GM19025 (cell line): ENCODE results near the gene ODR4.
A peak's percentile ranks its signal among the peaks of the same experiment; 100 is the strongest.
"Not testable (repeated sequence)": the region's sequence is repeated elsewhere in the genome, so short reads cannot be mapped to it uniquely, and the experiment has no call there.

ENCODE experiments used
- ATAC-seq: cut with Tn5 transposase; IDR thresholded peaks from one replicate; pipeline ENCODE4 v1.9.1; 2021; ENCODE audit warnings: mild to moderate bottlenecking, low read depth, moderate library complexity; ENCODE audit not compliant: unreplicated experiment

Gene ODR4

DNA sequence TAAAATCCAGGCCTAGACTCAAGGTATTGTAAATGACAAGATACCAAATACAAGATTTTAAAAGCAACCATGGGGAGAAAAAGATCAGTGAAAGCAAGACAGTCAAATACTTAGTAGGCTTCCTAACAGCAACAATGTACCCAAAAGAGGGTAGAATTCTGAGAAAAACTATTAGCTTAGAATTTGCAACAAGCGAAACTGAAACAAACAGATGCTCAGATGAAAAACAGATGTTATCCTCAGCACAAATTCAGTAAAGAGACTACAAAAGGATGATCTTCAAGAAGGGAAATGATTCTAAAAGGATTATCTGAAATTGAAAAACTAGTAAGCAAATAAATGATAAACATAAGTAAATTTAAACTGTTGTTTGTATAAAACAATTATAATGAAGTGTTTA is 45.3 kb downstream of the ODR4 start:
- ATAC-seq = peak; percentile 97

DNA sequence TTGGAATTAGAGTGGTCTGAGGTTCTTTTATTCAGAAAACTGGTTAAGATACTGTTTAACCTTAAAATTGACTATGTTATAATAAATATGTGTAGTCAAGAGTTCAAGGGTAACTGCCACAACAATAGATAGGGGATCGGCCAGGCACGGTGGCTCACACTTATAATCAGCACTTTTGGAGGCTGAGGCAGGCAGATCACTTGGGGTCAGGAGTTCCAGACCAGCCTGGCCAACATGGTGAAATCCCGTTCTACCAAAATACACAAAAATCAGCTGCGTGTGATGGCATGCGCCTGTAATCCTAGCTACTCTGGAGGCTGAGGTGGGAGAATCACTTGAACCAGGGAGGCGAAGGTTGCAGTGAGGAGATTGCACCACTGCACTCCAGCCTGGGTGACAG is 45.8 kb downstream of the ODR4 start:
- ATAC-seq = no peak

DNA sequence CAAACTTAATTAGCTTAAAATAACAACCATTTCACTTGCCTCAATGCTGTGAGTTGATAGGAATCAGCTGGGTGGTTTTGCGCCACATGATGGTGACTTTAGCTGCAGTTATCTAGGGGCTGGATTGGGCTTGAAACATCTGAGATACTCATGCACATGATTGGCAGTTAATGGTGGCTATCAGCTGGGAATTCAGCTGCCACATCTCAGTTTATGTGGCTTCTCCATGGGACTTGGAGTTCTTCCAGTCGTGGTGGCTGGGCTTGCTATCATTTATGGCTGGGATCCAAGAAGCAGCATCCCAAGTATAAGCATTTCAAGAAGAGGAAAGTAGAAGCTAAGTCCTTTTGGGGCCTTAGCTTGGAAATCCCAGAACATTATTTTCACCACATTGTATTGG is 48.9 kb downstream of the ODR4 start:
- no peak for ATAC-seq

DNA sequence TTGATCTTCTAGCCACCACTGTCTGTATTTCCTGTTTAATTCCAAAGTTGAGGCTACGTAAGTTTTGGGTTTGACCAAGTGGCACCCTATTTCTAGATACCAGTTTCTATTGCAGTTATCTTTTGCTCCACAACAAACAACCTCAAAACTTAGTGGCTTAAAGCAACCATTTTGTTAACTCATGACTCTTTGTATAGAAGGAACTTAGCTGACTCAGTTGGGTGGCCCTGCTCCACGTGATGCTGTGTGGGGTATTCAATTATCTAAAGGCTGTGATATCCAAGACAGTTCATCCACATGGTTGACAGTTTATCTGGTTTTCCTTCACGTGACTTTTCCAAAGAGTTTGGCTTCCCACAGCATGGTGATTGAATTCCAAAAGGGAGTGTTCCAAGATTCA is 50.5 kb downstream of the ODR4 start:
- ATAC-seq = no peak

DNA sequence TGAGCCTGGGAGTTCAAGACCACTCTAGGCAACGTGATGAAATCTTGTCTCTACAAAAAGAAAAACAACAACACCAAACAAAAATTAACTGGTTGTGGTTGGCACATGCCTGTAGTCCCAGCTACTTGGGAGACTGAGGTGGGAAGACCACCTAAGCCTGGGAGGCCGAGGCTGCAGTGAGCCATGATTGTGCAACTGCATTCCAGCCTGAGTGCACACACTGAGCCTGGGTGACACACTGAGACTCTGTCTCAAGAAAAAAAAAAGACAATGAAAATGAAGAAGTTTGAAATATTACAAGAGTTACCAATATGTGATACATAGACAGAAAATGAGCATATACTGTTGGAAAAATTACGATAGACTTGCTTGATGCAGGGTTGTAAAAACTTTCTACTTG is 53.4 kb downstream of the ODR4 start:
- ATAC-seq = no peak

DNA sequence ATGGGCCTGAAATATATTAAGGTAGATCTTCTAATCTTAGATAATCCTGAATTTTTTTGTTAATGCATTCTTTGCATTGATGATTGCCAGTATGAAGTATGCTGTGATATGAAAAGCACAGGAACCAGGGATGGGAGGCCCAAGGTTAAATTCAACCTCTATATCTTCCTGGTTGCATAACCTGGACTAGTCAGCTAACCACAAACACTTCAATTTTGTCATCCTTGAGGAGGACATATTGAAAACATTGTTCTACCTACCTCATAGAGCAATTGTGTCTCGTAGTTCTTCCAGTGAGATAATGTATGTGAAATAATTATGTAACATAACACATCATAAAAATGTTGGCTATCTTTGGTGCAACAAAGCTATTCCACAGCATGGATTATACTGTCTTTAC is 59.7 kb downstream of the ODR4 start:
- no peak for ATAC-seq

DNA sequence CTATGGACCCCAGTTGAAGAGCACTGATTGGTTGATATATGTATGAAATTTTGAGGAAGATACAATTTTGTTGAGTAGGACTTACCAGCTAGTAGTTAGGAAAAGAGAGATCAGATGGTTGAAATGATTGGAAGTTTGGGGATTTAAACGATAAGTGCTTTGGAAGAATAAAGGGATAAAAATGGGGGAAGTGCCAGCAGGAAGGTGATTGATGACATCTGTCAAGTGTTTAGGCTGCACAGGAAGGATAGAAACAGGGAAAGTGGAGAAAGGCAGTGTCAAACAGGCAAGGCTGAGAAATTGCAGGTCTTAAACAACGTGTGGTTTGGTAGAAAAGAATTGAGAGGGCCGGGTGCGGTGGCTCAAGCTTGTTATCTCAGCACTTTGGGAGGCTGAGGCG is 62.9 kb downstream of the ODR4 start:
- no peak for ATAC-seq

GRCh38 chr1:186440584-186440983 is 64.9 kb downstream of the ODR4 start:
- no peak for ATAC-seq

- ATAC-seq = no peak
These were observed 67.2 kb downstream of the ODR4 start for GRCh38 chr1:186442651-186443375.

GRCh38 chr1:186443638-186444037 is 68.0 kb downstream of the ODR4 start:
- no peak for ATAC-seq

DNA sequence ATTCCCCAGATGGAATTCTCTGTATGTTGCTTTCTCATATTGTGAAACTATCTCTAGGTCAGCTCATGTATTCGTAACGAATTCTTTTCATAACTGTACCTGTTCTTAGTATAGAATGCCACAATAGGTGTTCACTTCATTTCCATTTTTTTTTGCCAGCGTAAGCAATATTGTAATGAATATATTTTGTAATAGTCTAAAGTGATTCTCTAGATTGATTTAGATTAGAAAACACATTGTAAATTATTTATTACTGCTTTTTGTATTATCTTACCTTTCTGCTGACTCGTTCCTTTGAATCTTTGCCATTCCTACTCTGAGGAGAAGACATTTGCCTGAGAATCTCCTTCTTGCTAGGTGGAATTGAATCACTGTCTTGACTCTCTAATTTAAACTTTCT is 70.5 kb downstream of the ODR4 start:
- ATAC-seq = no peak

- ATAC-seq = no peak
These were observed 79.3 kb downstream of the ODR4 start for GRCh38 chr1:186454981-186455380.

GRCh38 chr1:186456729-186457255 is 81.2 kb downstream of the ODR4 start:
- no peak for ATAC-seq

DNA sequence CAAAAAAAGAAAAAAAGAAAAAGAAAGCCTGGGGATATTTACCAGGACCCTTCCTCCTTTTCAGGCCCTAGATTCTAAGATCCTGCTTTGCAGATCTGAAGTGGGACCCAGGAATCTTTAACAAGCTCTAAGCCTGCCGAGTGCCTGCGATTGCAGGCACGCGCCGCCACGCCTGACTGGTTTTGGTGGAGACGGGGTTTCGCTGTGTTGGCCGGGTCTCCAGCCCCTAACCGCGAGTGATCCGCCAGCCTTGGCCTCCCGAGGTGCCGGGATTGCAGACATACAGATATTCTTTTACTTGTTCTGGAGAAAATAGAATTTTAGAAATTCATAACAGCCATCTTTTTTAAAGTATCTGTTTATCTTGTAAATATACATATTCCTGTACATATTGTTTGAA is 83.5 kb downstream of the ODR4 start:
- not testable (repeated sequence) for ATAC-seq

GRCh38 chr1:186461014-186461413 is 85.4 kb downstream of the ODR4 start, which contains the start of gene PDC:
Gene PDC (minus strand): TSS chr1:186461114. CDS start chr1:186449459, 11,655 bp downstream.
- no peak for ATAC-seq

DNA sequence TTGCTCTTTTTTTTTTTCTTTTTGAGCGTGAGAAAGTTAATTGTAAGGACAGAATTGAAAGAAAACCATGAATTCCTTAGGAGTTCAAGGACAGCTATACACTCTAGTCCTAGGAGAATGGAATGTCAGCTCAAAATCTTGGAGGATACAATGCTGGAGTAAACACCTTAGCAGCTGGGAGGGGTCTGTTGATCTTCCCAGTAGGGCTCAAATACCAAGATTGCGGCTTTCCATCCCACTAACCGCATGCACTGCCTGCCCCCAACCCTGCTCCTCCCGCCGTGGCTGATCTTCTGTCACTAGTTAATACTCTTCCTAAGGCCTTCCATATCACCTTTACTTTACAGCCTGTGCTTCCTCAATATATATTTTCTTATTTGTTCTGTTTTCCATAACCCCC is 87.9 kb downstream of the ODR4 start:
- ATAC-seq = no peak

DNA sequence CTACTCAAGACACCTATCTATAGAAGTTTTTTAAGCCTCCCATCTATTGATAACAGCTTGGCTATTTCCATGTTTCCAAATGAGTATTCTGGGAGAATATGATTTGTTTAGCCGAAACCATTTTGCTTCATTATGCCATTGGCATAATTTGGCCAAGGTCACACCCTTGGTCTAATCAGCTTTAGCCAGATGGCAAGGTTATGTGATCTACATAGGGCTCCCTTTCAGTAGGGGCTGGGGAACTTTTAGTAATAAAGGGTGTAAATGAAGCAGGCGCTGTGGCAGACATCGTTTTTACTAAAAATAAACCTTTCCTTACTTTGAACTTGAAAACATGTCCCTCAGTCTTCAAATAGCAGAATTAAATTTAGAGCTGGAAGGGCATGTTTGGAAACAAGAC is 88.3 kb downstream of the ODR4 start:
- ATAC-seq = no peak

DNA sequence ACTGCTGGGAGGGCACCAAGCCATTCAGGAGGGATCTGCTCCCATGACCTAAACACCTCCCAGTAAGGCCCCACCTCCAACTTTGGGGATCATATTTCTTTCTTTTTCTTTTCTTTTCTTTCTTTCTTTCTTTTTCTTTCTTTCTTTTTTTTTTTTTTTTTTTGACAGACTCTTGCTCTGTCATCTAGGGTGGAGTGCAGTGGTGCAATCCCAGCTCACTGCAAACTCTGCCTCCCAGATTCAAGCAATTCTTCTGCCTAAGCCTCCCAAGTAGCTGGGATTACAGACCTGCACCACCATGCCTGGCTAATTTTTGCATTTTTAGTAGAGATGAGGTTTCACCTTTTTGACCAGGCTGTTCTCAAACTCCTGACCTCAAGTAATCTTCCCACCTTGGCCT is 89.9 kb downstream of the ODR4 start:
- not testable (repeated sequence) for ATAC-seq

DNA sequence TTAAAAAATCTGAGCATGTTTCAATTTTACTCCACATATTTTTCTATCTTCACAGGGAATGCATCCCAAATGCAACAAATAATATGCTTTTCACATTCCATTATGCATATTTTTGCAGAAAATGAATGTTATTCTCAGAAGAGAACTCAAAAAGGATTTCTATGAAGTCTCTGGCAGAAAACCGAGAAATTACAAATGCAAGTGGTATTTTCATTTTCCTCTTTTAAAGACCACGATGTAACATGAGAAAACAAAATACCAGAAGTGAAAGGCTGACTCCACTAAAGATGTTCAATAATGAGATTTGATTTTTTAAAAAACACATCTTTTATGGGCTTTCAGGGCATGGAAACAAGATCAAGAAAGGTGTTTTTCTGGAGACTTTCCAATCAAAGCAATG is 90.3 kb downstream of the ODR4 start:
- no peak for ATAC-seq
